ENCODE results near the gene FHOD1. TPM values are rescaled to one million over a fixed set of nuclear protein-coding genes. Genes with fewer than 3 reads are reported as not detected.

FHOD1 gene
- total RNA-seq, 4 donors from 2014 or later = 1.9 to 7.4 (median 5.3) TPM

- no peak for TF ChIP-seq POLR2A (IDR thresholded peaks at IDR 0.05)
- TF ChIP-seq CTCF (IDR thresholded peaks at IDR 0.05) = no peak
- Histone ChIP-seq H3K36me3 (peaks cover 0 to 12% (median 0%) of the 10 kb centered on the region in 3 donors), H3K4me1 (peaks cover 39 to 94% (median 59%) of the 10 kb centered on the region in 3 donors), H3K27me3 (no peaks in the 10 kb centered on the region), H3K9me3 (no peaks in the 10 kb centered on the region), H3K27ac (peak overlapping the region in 2 of 4 donors; percentile 88 to 90), H3K4me3 (no peak overlapping the region)
- 80 to 100% methylated on average over 1 of the region's 16 CpGs for WGBS, 2 donors
- intact Hi-C loops (cut with DNase I) = no loop called here
- DNase-seq = no peak
Observed at GRCh38 chr16:67180166-67180565, 67.1 kb downstream of the FHOD1 start.

- Histone ChIP-seq H3K27ac (peak overlapping the region; percentile 74 to 90 (median 84)), H3K27me3 (no peaks in the 10 kb centered on the region), H3K4me1 (peaks cover 39 to 94% (median 59%) of the 10 kb centered on the region in 3 donors), H3K36me3 (peaks cover 0 to 12% (median 0%) of the 10 kb centered on the region in 3 donors), H3K9me3 (no peaks in the 10 kb centered on the region), H3K4me3 (no peak overlapping the region)
- WGBS, 2 donors = 59 to 60% methylated on average over 6 to 8 of the region's 13 CpGs
- no peak for DNase-seq
- TF ChIP-seq CTCF (IDR thresholded peaks at IDR 0.05) (peak in 4 of 6 experiments; percentile 9 to 34 (median 20)), POLR2A (IDR thresholded peaks at IDR 0.05) (no peak)
- intact Hi-C loops (cut with DNase I) = no loop called here
Observed at GRCh38 chr16:67179421-67180080, 67.7 kb downstream of the FHOD1 start.

Small RNA genes lying within 50 kb of the gene (small RNA-seq; reads per million reads assigned to genes)
- gene MIR328 = 2.4 to 9.9 (median 6.6) reads per million in 4 donors

Other genes starting within 250 kb of the FHOD1 start
- gene CBFB, start 218.3 kb downstream of the FHOD1 start, total RNA-seq = 10 to 100 TPM; 26.0 to 59.3 (median 41.9) TPM
- 10 to 100 TPM; 14.2 to 22.5 (median 19.3) TPM for gene PHAF1, start 137.5 kb downstream of the FHOD1 start, total RNA-seq
- 10 to 100 TPM in 2 of 4 donors, 1 to 10 TPM in 2; 4.1 to 13.1 (median 8.4) TPM for gene B3GNT9, start 96.5 kb downstream of the FHOD1 start, total RNA-seq
- 10 to 100 TPM; 27.7 to 39.8 (median 35.5) TPM for gene TRADD, start 87.6 kb downstream of the FHOD1 start, total RNA-seq
- 10 to 100 TPM in 3 of 4 donors, 1 to 10 TPM in 1; 10.0 to 34.5 (median 19.9) TPM for gene FBXL8, start 87.5 kb downstream of the FHOD1 start, total RNA-seq
- 10 to 100 TPM in 3 of 4 donors, 1 to 10 TPM in 1; 3.7 to 59.5 (median 19.6) TPM for gene HSF4, start 82.7 kb downstream of the FHOD1 start, total RNA-seq
- 10 to 100 TPM; 25.1 to 56.1 (median 36.7) TPM for gene NOL3, start 76.9 kb downstream of the FHOD1 start, total RNA-seq
- gene MATCAP1, start 63.5 kb downstream of the FHOD1 start, total RNA-seq = 10 to 100 TPM in 3 of 4 donors, 1 to 10 TPM in 1; 8.8 to 18.8 (median 13.4) TPM
- 1 to 10 TPM; 1.1 to 2.3 (median 1.4) TPM for gene EXOC3L1, start 57.3 kb downstream of the FHOD1 start, total RNA-seq
- 10 to 100 TPM; 66.1 to 96.9 (median 81.9) TPM for gene E2F4, start 55.3 kb downstream of the FHOD1 start, total RNA-seq
- 10 to 100 TPM; 30.1 to 35.9 (median 32.9) TPM for gene ELMO3, start 48.4 kb downstream of the FHOD1 start, total RNA-seq
- gene TMEM208, start 20.4 kb downstream of the FHOD1 start, total RNA-seq = 10 to 100 TPM; 24.4 to 36.0 (median 31.7) TPM
- gene SLC9A5, start 1.5 kb upstream of the FHOD1 start, total RNA-seq = under 1 TPM in 1 of 4 donors, not detected in 3; 0.19 TPM
- gene PLEKHG4, start 32.1 kb upstream of the FHOD1 start, total RNA-seq = 10 to 100 TPM in 1 of 4 donors, 1 to 10 TPM in 3; 5.0 to 11.4 (median 7.5) TPM
- gene KCTD19, start 79.3 kb upstream of the FHOD1 start, total RNA-seq = under 1 TPM in 1 of 4 donors, not detected in 3; 0.09 TPM
- not detected for gene LRRC36, start 79.3 kb upstream of the FHOD1 start, total RNA-seq
- gene TPPP3, start 146.0 kb upstream of the FHOD1 start, total RNA-seq = 10 to 100 TPM in 2 of 4 donors, 1 to 10 TPM in 2; 3.0 to 26.2 (median 8.2) TPM
- gene ZDHHC1, start 169.0 kb upstream of the FHOD1 start, total RNA-seq = 10 to 100 TPM in 1 of 4 donors, 1 to 10 TPM in 3; 2.5 to 11.1 (median 3.8) TPM
- gene HSD11B2, start 183.6 kb upstream of the FHOD1 start, total RNA-seq = 10 to 100 TPM in 1 of 4 donors, 1 to 10 TPM in 3; 2.1 to 13.0 (median 6.7) TPM
- gene ATP6V0D1, start 233.7 kb upstream of the FHOD1 start, total RNA-seq = 100 to 1,000 TPM in 3 of 4 donors, 10 to 100 TPM in 1; 99.4 to 158 (median 131) TPM
- gene AGRP, start 236.1 kb upstream of the FHOD1 start, total RNA-seq = not detected